Hepatocyte (in vitro differentiated cells): Measurements from ENCODE around the gene STT3B.

Experiments
- EZH2 ChIP-seq: fragments of 200-600 bp; sonication (generic); IDR thresholded peaks from 2 replicates; pipeline ENCODE4 v1.6.1; 2016; ENCODE audit warnings: antibody characterized with exemption, mild to moderate bottlenecking, borderline replicate concordance
- EZH2phosphoT487 ChIP-seq: fragments of 200-600 bp; sonication (generic); IDR thresholded peaks from one replicate; pipeline ENCODE4 v1.6.1; 2018; ENCODE audit warnings: antibody characterized with exemption, mild to moderate bottlenecking, low read depth, moderate library complexity; ENCODE audit not compliant: unreplicated experiment, severe bottlenecking
- TF ChIP-seq, protein P1 (sequence below): fragments of 200-600 bp; sonication (generic); IDR thresholded peaks from 2 replicates; pipeline ENCODE4 v1.5.1; 2016; ENCODE audit warnings: antibody characterized with exemption, mild to moderate bottlenecking; ENCODE audit not compliant: poor library complexity

- TF ChIP-seq, protein P1, sequence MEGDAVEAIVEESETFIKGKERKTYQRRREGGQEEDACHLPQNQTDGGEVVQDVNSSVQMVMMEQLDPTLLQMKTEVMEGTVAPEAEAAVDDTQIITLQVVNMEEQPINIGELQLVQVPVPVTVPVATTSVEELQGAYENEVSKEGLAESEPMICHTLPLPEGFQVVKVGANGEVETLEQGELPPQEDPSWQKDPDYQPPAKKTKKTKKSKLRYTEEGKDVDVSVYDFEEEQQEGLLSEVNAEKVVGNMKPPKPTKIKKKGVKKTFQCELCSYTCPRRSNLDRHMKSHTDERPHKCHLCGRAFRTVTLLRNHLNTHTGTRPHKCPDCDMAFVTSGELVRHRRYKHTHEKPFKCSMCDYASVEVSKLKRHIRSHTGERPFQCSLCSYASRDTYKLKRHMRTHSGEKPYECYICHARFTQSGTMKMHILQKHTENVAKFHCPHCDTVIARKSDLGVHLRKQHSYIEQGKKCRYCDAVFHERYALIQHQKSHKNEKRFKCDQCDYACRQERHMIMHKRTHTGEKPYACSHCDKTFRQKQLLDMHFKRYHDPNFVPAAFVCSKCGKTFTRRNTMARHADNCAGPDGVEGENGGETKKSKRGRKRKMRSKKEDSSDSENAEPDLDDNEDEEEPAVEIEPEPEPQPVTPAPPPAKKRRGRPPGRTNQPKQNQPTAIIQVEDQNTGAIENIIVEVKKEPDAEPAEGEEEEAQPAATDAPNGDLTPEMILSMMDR: peak; percentile 42
- TF ChIP-seq EZH2 (no peak), EZH2phosphoT487 (no peak)
Observed at GRCh38 chr3:31567036-31567435, 34.3 kb downstream of the STT3B start.
